GM10847 (cell line): ENCODE data around the gene ERBIN.

Experiments used
- POLR2A ChIP-seq: IDR thresholded peaks from 2 replicates; pipeline ENCODE4 v1.6.1; 2011; ENCODE audit not compliant: insufficient read length; ENCODE audit errors: extremely low read depth

Gene ERBIN

DNA sequence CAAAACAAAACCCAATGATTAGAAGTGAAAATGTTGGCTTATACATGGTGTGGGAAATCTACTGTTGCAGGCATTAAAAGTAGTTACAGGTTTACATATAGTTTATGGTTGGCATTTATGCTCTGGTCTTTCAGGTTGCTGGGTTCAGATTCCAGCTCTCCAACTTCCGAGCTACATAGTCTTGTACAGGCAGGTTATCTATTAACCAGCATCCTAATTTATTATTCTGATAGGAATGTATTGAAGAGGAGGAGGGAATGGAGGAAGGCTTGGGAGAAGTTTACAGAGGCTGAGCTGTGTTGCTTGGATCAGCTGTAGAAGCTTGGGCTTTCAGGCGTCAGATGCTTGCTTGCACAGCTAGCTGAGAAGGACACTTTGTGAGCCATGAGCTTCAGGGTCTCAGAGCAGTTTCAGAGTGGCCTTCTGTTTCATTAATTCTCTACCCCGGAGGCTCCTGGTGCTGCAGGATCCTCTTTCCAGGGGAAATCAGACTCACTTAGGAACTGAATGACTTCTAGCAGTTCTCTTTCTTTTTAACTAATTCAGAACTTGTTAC, 11.7 kb upstream of the ERBIN start:
- TF ChIP-seq POLR2A = no peak

DNA sequence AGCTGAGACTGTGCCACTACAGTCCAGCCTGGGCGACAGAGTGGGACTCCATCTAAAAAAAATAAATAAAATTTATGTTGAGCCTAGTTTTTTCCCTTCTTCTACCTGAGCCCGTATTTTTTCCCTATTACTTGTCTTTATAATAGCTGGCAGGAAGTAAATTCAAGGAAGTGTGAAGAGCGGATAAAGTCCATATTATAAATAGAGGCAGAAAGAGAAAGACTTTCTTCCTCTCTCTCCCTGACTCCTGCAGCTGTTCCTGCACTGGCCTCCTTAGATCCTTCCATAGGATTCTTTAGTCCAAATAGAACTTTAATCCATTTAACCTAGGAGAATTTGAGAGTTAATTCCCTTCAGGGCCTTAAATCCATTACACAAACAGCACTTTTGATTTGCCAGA, 10.3 kb upstream of the ERBIN start:
- TF ChIP-seq POLR2A = no peak

DNA sequence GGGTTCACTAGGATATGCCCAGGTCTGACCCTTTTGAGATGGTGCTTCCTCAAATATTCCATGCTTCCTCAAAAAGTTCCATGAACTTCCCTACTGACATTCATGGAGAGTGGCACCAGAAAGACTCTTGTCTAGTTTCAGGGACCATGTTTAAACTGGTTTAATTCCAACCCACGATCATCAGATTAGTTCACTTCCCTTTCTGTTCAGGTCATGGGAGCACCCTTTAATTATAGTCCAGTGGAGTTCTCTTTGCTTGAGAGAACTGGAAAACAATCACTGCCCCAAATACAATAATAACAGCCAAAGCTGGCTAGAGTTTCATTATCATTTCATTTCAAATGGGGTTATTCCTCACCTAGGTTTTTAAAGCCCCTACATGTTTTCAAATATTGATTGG, 9.7 kb upstream of the ERBIN start:
- no peak for TF ChIP-seq POLR2A

DNA sequence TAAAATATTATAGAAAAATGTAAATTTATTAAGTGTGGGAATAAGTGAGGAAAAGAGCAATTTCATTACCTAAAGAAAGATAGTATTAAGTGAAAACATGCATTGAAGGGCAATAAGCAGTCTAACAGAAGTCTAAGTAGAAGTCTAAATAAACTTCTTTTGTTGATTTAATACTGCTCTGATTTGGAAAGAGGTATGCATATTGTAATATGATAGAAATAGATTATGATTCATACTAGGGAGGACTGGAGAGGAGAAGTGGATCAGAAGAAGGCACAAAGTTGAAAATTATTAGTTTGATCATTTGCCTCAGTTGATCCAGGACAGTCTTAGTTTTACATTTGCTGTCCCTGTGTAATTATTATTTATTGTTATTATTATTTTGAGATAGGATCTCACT, 6.6 kb upstream of the ERBIN start:
- TF ChIP-seq POLR2A = no peak

DNA sequence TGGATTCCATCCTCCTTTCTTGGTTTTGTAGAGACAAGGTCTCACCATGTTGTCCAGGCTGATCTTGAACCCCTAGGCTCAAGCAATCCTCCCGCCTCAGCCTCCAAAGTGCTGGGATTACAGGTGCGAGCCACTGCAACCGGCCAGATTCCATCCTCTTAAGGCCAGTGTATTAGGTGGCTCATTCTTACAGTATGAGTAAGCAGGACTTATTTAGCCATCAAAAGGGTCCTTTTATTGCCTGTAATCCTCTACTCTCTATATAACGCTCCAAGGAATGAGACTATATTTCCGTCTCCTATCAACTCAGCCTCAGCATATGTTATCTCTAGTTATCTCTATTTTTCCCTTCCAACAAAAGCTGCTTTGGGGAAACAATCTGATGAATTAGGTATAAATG, 3.0 kb upstream of the ERBIN start:
- TF ChIP-seq POLR2A = no peak

DNA sequence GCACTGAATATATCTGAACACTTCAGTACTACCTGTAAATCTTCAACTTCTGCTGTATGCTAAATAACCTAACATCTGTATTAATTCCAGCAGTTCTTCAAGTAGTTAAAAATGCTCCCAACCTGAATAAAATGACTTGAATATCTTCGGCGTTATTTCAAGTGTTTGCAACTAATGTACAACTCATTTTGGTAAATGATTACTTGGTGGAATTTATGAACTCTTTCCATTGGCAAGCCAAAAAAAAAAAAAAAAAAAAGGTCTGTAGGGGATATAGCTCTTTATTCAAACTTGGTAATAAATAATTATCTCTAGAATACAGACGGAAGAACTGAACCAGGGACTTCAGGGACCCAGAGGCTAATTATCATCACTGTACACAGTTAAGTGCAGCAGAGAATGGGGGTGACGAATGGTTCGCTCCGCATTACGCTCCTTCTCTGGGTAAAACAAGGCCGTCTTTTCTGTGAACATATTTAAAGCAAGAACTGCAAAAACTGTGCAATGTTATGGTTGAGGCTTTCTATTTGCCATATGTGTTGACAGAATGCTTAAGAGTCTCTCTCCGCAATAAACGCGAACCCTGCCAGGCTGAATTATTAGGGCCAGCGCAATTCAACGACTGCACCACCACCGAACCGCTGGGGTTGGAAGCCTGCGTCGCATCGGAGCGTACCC, 1.9 kb upstream of the ERBIN start:
- no peak for TF ChIP-seq POLR2A

DNA sequence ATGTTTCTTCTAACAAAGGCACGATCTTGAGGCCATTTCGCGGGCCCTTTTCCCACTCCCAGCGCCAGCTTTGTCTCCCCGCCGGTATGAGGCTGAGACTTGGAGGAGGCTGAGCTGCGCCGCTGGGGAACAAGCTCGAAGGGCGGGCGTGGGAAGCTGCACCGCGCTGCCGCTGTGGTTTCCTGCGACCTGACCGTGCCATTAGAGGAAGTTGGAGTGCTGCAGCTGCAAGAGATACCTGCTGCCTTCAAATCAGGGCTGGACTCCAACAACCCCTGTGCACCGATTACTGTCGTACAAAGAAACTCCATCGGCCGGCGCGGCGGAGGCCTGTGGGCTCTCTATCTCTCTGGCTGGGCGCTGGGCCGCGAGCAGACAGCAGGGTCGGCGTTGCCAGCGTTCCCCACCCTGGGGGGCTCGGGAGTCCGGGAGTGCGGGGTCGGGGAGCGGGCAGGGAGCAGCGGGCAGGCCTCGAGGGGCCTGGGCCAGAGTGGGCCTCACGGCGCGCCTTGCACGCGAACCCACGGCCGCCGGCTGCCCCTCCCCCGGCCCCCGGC, 1.3 kb upstream of the ERBIN start:
- peak; percentile 25 for TF ChIP-seq POLR2A

DNA sequence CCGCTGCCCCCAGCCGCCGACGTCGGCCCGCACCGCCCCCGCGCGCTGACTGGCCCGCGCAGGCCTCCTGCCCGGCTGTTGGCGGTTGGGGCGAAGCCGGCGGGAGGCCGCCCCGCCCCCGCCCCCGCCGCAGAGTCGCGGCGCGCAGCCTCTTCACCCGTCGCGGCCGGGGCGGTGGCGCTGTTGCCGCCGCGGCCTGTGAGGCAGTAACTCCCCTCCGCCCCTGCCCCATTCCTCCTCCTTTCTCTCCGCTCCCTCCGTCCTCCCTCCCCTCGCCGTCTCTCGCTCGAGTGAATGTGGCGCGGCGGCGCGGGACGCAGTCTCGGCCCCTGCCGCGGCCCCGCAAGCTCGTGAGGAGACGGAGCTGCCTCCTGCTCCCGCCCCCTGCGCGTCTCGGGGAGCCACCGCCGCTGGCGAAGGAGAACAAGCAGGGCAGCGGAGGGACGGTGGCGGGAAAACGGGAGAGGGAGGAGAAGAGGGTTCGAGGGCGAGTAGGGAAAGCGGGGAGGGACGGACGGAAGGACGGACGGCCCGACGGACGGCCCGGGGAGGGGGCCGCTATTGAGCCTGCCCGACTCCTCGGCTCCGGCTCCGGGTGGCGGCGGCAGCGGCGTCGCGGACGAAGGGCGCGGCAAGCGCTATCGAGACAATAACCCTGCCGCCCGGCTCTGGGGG, 637 bp upstream of the ERBIN start:
- TF ChIP-seq POLR2A = peak; percentile 63

DNA sequence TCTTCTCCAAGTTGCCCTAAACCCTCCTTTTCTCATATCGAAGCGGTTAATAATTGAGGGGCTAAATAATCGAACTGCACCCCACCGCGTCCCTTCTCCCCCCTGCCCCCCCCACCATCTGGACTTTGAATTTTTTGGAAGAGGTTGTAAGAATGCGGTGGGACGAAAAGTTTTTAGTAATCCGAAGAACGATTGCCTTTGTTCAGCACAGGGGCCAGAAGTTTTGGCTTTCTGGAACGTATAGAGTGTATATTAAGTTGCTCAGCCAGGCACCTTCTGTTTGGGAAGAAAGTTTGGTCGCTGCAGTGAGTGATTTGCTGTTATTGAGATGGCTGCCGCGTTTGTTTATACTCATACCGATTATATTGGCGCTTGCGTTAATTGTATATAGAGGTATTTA, 518 bp downstream of the ERBIN start:
- TF ChIP-seq POLR2A = no peak

DNA sequence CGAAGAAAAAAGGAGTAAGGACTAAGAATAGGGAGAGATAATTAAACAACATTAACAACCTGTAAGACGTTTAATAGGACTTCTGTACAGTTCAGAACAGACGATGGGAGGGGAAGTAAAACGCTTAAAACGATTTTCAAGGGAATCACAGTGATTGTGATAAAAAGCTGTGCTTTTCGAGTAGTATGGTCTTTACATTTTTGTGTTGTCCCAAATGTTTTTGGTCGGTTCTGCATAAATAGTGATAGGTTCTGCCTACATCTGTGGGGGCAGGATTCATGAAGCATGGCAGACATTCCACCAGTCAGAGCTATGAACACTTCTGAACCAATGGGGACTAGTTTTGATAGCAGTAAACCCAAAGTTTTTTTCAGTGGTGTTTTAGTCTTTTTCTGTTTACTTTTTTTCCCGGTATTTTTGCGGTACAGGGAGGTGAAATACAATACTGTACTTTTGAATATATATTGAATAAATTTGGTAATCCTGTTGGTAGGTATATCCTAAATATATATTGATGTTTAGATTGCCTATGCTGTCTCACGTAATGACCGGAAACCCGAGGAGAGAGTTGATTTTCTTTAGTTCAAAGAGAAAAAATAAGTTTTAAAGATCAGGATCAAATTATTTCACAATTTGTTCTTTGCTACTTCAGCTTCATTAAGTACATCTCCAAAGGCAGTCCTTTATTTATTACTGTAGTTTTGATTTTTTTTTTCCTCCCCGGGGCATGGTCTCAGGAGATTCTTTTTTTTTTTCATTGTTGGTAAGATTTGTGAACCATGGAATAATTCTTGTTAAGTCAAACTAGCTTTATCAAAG, 1.3 kb downstream of the ERBIN start:
- no peak for TF ChIP-seq POLR2A

DNA sequence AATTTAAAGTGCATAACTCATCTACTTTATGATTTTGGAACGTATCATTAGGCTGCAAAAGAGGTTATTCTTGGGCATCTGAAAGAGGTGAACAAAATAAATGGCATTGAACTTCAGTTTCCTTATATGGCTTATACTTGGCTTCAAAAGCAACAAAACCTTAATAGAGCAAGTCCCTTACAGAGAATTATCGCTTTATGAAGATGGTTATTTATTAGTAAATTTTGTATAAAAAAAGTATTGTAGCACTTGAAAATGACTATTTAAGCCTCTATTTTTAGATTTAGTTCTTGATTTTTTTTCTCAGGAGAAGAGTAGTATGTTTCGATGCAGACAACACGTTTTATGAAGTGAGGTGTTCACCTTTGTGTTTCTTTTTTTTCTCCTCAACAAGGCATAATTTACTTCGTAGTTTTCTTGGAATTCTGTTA, 2.0 kb downstream of the ERBIN start:
- no peak for TF ChIP-seq POLR2A

DNA sequence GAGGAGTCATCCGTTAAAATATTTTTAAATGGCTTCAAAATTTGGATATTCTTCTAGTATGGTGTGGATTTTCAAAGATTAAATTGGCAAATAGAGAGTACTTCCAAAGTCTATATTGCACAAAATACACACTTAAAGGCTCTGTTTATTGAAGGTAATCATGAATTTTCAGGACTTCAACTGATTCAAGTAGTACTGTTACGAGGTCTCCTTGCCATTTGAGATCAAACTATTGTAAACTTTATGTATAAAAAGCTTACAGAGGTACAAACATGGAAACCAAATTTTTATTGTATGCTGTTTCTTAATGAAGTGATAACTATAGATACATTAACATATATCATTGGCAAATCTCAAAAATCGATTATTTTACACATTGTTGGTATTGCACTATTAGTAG, 2.5 kb downstream of the ERBIN start:
- TF ChIP-seq POLR2A = no peak

DNA sequence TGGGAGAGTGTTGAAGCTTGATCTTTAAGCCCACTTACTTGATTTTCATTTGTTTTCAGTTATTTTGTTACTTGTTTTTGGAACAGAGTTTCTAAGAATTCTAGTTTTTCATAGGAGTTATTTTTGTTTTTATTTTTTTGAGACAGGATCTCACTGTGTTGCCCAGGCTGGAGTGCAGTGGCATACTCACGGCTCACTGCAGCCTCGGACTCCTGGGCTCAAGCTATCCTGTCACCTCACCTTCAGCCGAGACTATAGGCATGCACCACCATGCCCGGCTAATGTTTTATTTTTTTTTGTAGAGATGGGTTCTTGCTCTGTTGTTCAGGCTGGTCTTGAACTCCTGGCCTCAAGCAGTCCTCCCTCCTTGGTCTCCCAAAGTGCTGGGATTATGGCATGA, 6.3 kb downstream of the ERBIN start:
- no peak for TF ChIP-seq POLR2A

DNA sequence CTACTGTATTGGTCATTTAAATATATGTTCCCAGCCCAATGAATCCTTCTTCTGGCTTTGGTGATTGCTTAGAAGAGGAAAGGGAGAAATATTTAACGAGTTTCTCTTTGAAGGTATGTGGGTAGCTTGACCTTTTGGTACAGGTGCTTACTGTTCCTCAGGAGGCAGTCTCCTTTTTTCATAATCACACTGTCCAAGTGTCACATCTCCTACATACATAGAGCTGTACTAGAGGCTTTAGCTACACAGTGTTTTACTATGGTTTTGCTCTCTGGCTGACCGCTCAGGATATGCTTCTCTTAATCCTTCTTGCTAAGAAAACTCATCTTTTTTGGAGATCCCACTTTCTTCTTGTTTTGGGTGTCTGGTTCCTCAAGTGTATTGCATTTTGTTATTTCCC, 6.9 kb downstream of the ERBIN start:
- TF ChIP-seq POLR2A = no peak

DNA sequence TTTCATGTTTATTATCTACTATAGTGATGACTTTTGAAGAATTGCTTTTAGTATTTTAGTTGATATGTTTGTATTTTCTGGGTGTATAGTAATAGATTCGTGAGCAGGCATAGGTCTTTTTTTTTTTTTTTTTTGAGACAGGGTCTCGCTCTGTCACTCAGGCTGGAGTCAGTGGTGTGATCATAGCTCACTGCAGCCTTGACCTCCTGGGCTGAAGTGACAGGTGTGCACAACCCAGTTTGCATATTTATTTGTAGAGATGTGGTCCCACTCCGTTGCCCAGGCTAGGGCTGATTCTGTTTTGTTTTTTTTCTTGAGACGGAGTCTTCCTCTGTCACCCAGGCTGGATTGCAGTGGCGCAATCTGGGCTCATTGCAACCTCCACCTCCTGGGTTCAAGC, 11.9 kb downstream of the ERBIN start:
- no peak for TF ChIP-seq POLR2A

DNA sequence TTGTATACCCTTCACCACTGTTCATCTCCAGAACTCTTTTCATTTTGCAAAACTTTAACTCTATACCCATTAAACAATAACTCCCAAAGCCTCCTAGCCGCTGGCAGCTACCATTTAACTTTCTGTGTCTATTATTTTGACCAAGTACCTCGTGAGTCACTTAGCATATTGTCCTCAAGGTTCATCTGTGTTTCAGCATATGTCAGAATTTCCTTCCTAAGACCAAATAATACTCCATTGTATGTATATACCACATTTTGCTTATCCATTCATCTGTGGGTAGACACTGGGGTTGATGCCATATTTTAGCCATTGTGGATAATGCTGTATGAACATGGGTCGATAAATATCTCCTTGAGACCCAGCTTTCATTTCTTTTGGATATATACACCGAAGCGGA, 17.4 kb downstream of the ERBIN start:
- no peak for TF ChIP-seq POLR2A

DNA sequence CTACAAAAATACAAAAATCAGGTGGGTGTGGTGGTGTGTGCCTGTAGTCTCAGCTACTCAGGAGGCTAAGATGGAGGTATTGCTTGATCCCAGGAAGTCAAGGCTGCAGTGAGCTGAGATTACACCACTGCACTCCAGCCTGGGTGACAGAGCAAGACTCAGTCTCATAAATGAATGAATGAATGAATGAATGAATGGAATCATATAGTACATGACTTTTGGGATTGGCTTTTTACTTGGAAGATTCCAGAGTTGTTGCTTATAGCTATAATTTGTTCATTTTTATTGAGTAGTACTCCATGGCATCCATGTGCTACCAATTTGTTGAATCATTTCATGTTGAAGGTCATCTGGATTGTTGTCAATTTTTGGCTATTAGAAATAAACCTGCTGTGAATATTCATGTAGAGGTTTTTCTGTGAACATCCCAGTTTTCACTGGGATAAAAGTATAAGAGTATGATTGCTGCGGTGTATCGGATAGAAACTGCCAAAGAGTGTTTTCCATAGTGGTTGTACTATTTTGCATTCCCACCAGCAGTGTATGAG, 19.9 kb downstream of the ERBIN start:
- no peak for TF ChIP-seq POLR2A
